HPDE6-E6E7 (cell line): Measurements from ENCODE around the gene GRK3.

Source experiments
- DNase-seq: peaks from one replicate; pipeline ENCODE4 v3.0.0; 2011; ENCODE audit warnings: missing footprints; ENCODE audit errors: extremely low spot score

Gene GRK3

GRCh38 chr22:25663654-25664053 lies 99.2 kb downstream of the GRK3 start:
- no peak for DNase-seq

- DNase-seq: no peak
These were observed 101.8 kb downstream of the GRK3 start for GRCh38 chr22:25666308-25666707.

DNA sequence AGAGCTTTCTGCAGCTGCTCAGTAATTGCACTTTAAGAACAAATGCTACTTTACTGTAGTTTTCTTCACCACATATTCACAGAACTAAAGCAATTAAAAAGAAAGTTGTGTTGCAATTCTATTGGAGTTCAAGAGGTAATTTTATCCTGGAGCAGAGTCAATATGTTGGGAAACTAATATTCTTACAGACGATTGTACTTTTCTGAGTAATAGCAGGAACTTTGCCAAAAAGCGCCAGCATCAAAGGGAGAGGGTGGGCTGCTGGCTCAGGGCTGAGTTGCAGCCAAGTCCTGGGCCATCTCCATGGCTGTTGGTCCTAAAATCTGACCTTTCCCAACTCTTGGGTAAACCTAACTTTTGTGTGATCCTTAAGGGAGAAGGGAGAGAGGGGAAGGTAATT lies 104.0 kb downstream of the GRK3 start:
- no peak for DNase-seq

- no peak for DNase-seq
These were observed 105.0 kb downstream of the GRK3 start for GRCh38 chr22:25669253-25670069.

DNA sequence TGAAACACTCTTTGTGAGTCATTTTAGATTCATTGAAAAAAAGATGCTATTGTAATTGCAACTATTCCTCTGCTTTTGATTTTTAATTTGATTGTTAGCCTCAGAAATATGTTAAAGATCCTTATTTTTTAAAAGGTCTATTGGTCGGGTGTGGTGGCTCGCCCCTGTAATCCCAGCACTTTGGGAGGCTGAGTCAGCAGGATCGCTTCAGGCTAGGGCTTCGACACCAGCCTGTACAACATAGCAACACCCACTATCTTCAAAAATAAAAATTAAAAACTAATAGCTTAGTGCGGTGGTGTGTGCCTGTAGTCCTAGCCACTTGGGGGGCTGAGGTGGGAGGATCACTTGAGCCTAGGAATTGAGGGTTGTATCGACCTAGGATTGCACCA lies 105.6 kb downstream of the GRK3 start:
- no peak for DNase-seq

- no peak for DNase-seq
These were observed 108.0 kb downstream of the GRK3 start for GRCh38 chr22:25672289-25673084.

DNA sequence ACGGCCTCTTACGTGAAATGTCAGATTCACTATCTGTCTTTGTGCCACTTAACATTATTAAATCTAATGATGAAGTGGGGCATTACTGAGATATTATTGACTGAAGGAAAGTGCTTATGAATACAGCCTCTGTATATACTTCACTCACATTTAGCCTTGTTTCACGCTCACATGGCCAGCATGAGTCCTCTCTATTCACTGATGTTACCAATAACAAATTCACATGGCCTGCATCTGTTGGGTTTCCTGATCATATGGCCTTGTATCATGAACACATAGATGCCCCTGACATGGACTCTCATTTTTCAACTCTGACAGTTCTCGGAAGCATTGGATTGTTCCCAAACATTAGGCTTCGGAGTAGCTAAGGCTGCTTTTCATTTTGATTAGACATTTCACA lies 109.2 kb downstream of the GRK3 start:
- DNase-seq: no peak

GRCh38 chr22:25677631-25678030 lies 113.2 kb downstream of the GRK3 start:
- no peak for DNase-seq

- DNase-seq: no peak
These were observed 115.6 kb downstream of the GRK3 start for GRCh38 chr22:25680051-25680450.

DNA sequence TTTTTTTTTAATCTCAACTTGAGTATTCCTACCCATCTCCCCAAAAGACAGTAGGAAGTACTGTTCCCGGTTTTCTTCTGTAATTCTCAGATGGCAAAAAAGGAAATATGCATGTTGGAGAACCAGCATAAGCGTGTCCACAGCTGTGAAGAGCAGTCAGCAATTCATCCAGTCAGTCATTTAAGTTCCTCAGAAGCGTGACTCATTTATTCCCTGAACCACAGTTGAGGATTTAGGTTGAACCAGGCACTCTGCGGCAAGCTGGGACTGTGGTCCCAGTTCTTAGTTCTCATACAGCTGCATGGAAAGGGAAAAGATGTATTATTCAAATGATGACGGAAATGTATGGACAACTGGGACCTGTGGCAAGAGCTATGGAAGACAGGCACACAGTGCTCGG lies 116.5 kb downstream of the GRK3 start:
- no peak for DNase-seq

GRCh38 chr22:25682109-25682508 lies 117.6 kb downstream of the GRK3 start:
- DNase-seq: no peak

- DNase-seq: no peak
These were observed 124.2 kb downstream of the GRK3 start for GRCh38 chr22:25688627-25689026.

- no peak for DNase-seq
These were observed 125.2 kb downstream of the GRK3 start for GRCh38 chr22:25689631-25690030.

DNA sequence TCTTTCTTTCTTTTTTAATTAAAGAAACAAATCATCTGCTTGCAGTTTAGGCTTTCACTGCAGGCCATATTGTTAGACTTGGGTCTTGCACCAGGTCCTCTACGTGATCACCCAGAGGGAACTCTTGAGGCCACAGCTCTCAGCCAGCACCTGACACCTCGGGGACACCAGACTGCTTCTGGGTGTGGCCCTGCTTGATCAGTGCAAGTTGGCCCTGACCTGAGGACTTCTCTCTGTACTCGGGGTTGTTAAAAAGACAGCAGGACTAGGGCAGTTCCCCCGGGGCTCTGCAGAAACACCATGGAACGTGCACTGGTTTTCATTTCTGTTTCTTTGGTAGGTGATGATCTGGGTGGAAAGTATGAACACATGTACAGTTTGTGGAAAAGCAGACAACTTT lies 126.3 kb downstream of the GRK3 start:
- no peak for DNase-seq

- DNase-seq: no peak
These were observed 128.2 kb downstream of the GRK3 start for GRCh38 chr22:25692397-25693267.

- no peak for DNase-seq
These were observed 128.7 kb downstream of the GRK3 start for GRCh38 chr22:25693268-25693565.

DNA sequence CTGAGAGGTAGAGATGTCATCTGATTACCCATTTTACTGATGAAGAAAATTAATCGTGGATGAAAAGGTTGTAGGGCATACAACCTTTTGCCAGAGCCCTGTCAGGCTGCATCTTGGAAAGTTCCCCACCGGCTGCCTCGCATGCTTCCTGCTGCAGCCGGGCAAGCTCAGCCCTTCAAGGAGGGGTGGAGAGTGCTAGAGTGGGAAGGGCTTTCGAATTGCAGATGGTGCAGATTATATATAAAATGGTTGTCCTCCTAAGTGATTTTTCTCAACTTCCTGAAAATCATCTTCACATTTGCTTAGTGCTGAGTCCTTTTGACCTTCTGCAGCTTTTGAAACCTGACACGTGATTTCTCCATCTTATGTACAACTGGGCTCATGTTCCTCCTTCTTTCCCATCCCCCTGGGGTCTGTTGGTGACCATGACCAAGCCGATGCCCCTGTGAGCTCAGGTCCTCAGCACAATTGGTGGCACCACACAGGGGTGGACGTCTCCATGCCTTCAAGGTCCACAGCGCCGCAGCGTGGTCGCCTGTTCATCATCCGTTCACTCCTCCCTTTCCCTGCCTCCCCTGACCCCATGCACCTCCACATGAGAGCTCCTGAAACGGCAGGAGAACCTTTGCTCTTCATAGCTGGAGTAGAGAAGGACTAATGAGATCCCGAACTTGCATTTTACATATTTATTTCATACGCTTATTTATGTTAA lies 129.9 kb downstream of the GRK3 start:
- no peak for DNase-seq

DNA sequence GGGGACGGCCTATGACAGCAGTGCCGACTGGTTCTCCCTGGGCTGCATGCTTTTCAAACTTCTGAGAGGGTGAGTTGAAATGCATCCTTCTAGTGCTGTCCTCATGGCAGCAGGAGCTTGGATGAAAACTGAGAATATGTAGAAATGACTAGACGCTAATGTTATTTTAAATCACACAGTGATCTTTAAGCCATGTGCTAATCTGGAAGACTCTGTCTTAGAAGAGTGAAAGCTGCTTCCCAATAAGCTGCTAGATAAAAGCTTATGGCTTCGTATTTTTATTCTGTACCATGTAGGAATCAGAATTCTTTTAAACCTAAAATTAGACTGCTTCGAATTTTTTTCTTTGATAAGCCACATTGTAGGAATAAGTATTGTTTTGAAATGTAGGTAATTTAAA lies 130.7 kb downstream of the GRK3 start:
- no peak for DNase-seq

- no peak for DNase-seq
These were observed 132.3 kb downstream of the GRK3 start for GRCh38 chr22:25696763-25697162.

DNA sequence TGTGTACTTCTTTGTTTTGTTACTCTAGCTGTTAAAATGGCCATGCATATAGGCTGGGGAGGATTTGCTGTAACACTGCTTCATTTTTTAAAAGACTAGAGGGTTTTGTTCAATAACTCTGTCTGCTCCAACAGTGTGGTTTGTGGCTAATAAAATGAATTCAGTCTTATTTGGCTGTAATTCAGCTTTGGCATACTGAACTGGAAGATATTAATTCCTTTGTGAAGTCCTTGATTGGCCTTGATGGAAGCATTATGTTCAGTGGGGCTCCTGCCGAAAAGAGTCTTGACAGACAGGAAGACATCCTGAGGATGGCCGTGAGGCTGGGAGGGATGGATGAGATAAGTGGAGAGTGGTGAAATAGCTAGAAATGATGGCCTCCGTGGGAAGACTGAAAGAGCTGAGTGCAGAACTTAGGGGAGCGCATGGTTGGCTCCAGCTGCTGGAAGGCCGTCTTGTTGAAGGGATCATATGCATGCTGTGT lies 132.7 kb downstream of the GRK3 start:
- DNase-seq: no peak

DNA sequence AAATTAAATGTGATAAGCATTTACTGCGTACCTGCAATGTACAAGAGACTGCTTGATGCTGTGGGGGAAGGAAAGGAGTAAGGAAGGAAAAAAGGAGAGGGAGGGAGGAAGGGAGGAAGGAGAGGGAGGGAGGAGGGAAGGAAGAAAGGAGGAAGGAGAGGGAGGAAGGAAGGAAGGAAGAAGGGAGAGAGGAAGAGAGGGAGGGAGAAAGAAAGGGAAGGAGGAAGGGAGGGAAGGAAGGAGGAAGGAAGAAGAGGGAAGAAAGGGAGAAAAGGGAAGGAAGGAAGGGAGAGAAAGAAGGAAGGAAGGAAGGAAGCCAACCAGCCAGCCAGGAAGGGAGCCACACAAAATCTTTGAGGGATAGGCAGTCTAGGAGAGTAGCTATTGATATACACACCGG lies 133.5 kb downstream of the GRK3 start:
- no peak for DNase-seq

DNA sequence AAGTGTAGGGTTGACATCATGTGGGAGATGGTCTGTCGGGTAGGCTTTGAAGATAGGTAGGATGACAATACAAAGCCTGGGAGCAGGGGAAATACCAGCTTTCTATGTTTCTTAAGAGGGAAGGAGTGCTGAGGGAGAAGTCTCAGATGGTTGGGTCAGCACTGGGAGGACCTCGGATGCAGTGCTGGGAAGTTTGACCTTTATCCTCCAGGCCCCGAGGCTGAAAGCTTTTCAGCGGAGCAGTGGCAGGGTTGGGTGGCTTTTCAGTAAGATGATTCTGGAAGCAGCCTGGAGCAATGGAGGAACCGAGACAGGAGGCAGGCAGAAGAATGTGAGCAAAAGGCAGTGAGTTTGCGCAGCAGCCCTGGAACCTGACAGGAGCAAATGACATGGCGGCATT lies 134.0 kb downstream of the GRK3 start:
- no peak for DNase-seq
